Fibroblast of villous mesenchyme (primary cell): ENCODE data around the gene PIK3R5. TPM values are rescaled to one million over a fixed set of nuclear protein-coding genes. Genes with fewer than 3 reads are reported as not detected.
A peak's percentile ranks its signal among the peaks of the same experiment; 100 is the strongest.

Experiments
- DNase-seq: peaks from one replicate; pipeline ENCODE4 v3.0.0-alpha.2; 2010; ENCODE audit warnings: low read depth
- H3K4me3 ChIP-seq: 2 replicates; pipeline ENCODE4 v1.5.1; 2011; ENCODE audit warnings: low read depth, mild to moderate bottlenecking, low read length
- CTCF ChIP-seq: IDR thresholded peaks from 2 replicates; pipeline ENCODE4 v1.5.1; 2012; ENCODE audit warnings: low read depth, mild to moderate bottlenecking, low read length; ENCODE audit not compliant: insufficient read depth
- total RNA-seq: library from RNA; depleted of rRNA; stranded (reverse); fragments of >200 nt; gene quantifications from 2 replicates; pipeline ENCODE4 v1.2.3, GENCODE V29; 2012

Gene PIK3R5
- total RNA-seq, 1 donor, result not detected

GRCh38 chr17:8898636-8899035 lies 66.9 kb downstream of the PIK3R5 start:
- no peak overlapping the region for H3K4me3 ChIP-seq
- no peak for TF ChIP-seq CTCF
- DNase-seq, result no peak

GRCh38 chr17:8898126-8898525 lies 67.4 kb downstream of the PIK3R5 start:
- H3K4me3 ChIP-seq, result no peak overlapping the region
- no peak for DNase-seq
- no peak for TF ChIP-seq CTCF

GRCh38 chr17:8896641-8897635 lies 68.6 kb downstream of the PIK3R5 start:
- no peak for DNase-seq
- TF ChIP-seq CTCF, result no peak
- no peak overlapping the region for H3K4me3 ChIP-seq

GRCh38 chr17:8896087-8896486 lies 69.4 kb downstream of the PIK3R5 start:
- no peak for DNase-seq
- TF ChIP-seq CTCF, result no peak
- H3K4me3 ChIP-seq, result no peak overlapping the region

GRCh38 chr17:8894673-8895578 lies 70.6 kb downstream of the PIK3R5 start:
- H3K4me3 ChIP-seq, result peak overlapping the region; percentile 18
- DNase-seq, result peak; percentile 68

More at GRCh38 chr17:8894673-8895578, 70.6 kb downstream of the PIK3R5 start:
- peak; percentile 86 for TF ChIP-seq CTCF
